Measurements from ENCODE around the gene IL26. TPM values are rescaled to one million over a fixed set of nuclear protein-coding genes. Genes with fewer than 3 reads are reported as not detected.

The IL26 gene
- total RNA-seq, 1 experiment from 2014 or later = not detected

DNA sequence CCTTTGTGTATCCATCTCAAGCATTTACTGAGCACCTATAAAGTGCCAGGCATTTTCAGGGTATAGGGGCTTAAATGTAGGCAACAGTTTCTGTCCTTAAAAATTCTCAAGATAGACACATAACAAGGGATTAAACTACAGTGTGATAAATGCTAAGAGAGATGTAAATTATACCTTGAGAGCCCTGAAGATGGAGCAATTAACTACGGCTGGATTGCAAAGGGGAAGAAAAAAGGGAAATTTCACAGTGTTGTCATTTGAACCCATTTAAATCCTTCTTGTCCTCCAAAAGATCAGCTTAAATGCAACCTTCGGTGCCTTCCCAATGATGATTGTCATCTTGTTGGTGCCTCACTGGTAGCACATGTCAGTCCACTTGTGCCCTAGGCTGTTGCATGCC, 11.5 kb upstream of the IL26 start:
- H3K79me2 ChIP-seq (ENCODE audit: low read depth) = no peaks in the 10 kb centered on the region
- peaks cover 23% of the 10 kb centered on the region for H3K4me1 ChIP-seq (replicated peaks; ENCODE audit: insufficient read depth)
- peaks cover 16% of the 10 kb centered on the region for H3F3A ChIP-seq (ENCODE audit: insufficient read depth, low read depth)
- no peaks in the 10 kb centered on the region for H3K27me3 ChIP-seq (ENCODE audit: insufficient read depth, low read depth)
- POLR2A ChIA-PET (ENCODE audit: unreplicated experiment) = no interaction called here
- TF ChIP-seq EZH2 (IDR thresholded peaks at IDR 0.05; ENCODE audit: low read depth) = no peak
- TF ChIP-seq, protein P1, sequence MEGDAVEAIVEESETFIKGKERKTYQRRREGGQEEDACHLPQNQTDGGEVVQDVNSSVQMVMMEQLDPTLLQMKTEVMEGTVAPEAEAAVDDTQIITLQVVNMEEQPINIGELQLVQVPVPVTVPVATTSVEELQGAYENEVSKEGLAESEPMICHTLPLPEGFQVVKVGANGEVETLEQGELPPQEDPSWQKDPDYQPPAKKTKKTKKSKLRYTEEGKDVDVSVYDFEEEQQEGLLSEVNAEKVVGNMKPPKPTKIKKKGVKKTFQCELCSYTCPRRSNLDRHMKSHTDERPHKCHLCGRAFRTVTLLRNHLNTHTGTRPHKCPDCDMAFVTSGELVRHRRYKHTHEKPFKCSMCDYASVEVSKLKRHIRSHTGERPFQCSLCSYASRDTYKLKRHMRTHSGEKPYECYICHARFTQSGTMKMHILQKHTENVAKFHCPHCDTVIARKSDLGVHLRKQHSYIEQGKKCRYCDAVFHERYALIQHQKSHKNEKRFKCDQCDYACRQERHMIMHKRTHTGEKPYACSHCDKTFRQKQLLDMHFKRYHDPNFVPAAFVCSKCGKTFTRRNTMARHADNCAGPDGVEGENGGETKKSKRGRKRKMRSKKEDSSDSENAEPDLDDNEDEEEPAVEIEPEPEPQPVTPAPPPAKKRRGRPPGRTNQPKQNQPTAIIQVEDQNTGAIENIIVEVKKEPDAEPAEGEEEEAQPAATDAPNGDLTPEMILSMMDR (conservative IDR thresholded peaks at IDR 0.05) = no peak
- intact Hi-C loops (cut with micrococcal nuclease; ENCODE audit: unreplicated experiment) = no loop called here
- H3K27ac ChIP-seq = no peak overlapping the region
- H3K4me3 ChIP-seq = peak overlapping the region; percentile 30; the same call in 1 of the 2 replicates
- peak overlapping the region; percentile 59 for H3K4me2 ChIP-seq
- H2AFZ ChIP-seq = peak overlapping the region; percentile 64; the same call in 1 of the 2 replicates
- no peaks in the 10 kb centered on the region for H4K20me1 ChIP-seq (ENCODE audit: insufficient read depth)
- H3K36me3 ChIP-seq (ENCODE audit: low read depth) = no peaks in the 10 kb centered on the region
- H3K9me3 ChIP-seq (ENCODE audit: insufficient read depth, low read depth) = no peaks in the 10 kb centered on the region
- H3K9me2 ChIP-seq (ENCODE audit: insufficient read depth) = no peaks in the 10 kb centered on the region
- CTCF ChIA-PET = no interaction called here
- no peak for DNase-seq
- no TSS peak for BruUV-seq (replicated peaks)

- CTCF ChIA-PET = no interaction called here
- Histone ChIP-seq H3K9me3 (ENCODE audit: insufficient read depth, low read depth) (no peaks in the 10 kb centered on the region), H3K79me2 (ENCODE audit: low read depth) (no peaks in the 10 kb centered on the region), H3K27ac (no peak overlapping the region), H3K27me3 (ENCODE audit: insufficient read depth, low read depth) (no peaks in the 10 kb centered on the region), H3F3A (ENCODE audit: insufficient read depth, low read depth) (peaks cover 16% of the 10 kb centered on the region), H3K9me2 (ENCODE audit: insufficient read depth) (no peaks in the 10 kb centered on the region), H3K4me1 (replicated peaks; ENCODE audit: insufficient read depth) (peaks cover 23% of the 10 kb centered on the region), H4K20me1 (ENCODE audit: insufficient read depth) (no peaks in the 10 kb centered on the region), H2AFZ (peak overlapping the region; percentile 64), H3K4me2 (peak overlapping the region; percentile 59), H3K36me3 (ENCODE audit: low read depth) (no peaks in the 10 kb centered on the region), H3K4me3 (peak overlapping the region; percentile 30; the same call in 1 of the 2 replicates)
- intact Hi-C loops (cut with micrococcal nuclease; ENCODE audit: unreplicated experiment) = no loop called here
- POLR2A ChIA-PET (ENCODE audit: unreplicated experiment) = no interaction called here
- TF ChIP-seq, protein P1 (conservative IDR thresholded peaks at IDR 0.05) = no peak
- TF ChIP-seq EZH2 (IDR thresholded peaks at IDR 0.05; ENCODE audit: low read depth) = no peak
- no peak for DNase-seq
- no TSS peak for BruUV-seq (replicated peaks)
Observed at GRCh38 chr12:68236421-68237059, 10.9 kb upstream of the IL26 start.

GRCh38 chr12:68235576-68235975, 10.0 kb upstream of the IL26 start:
- Histone ChIP-seq H3K4me2 (no peak overlapping the region), H3K9me2 (ENCODE audit: insufficient read depth) (no peaks in the 10 kb centered on the region), H3K9me3 (ENCODE audit: insufficient read depth, low read depth) (no peaks in the 10 kb centered on the region), H3K27ac (no peak overlapping the region), H3K27me3 (ENCODE audit: insufficient read depth, low read depth) (no peaks in the 10 kb centered on the region), H3F3A (ENCODE audit: insufficient read depth, low read depth) (peaks cover 16% of the 10 kb centered on the region), H3K79me2 (ENCODE audit: low read depth) (no peaks in the 10 kb centered on the region), H3K36me3 (ENCODE audit: low read depth) (no peaks in the 10 kb centered on the region), H2AFZ (no peak overlapping the region), H3K4me1 (replicated peaks; ENCODE audit: insufficient read depth) (peaks cover 20% of the 10 kb centered on the region), H3K4me3 (no peak overlapping the region), H4K20me1 (ENCODE audit: insufficient read depth) (no peaks in the 10 kb centered on the region)
- DNase-seq = no peak
- intact Hi-C loops (cut with micrococcal nuclease; ENCODE audit: unreplicated experiment) = no loop called here
- CTCF ChIA-PET = no interaction called here
- no TSS peak for BruUV-seq (replicated peaks)
- POLR2A ChIA-PET (ENCODE audit: unreplicated experiment) = no interaction called here
- TF ChIP-seq EZH2 (IDR thresholded peaks at IDR 0.05; ENCODE audit: low read depth) = no peak
- TF ChIP-seq, protein P1 (conservative IDR thresholded peaks at IDR 0.05) = no peak

All from PC-9 (cell line).